Trophoblast cell (in vitro differentiated cells and primary cell): Measurements from ENCODE around the gene WWP2.

Experiments used
- DNase-seq, 2 donors: peaks; one replicate each; pipeline ENCODE4 v3.0.0-alpha.2; 2016
- H2AFZ ChIP-seq: 2 replicates; pipeline ENCODE4 v1.6.1; 2013; ENCODE audit warnings: low read length, moderate library complexity, mild to moderate bottlenecking; ENCODE audit not compliant: insufficient read depth, poor library complexity
- H2AK5ac ChIP-seq: 2 replicates; pipeline ENCODE4 v1.6.1; 2013; ENCODE audit warnings: mild to moderate bottlenecking, low read length
- H2BK120ac ChIP-seq: 2 replicates; pipeline ENCODE4 v1.6.1; 2013; ENCODE audit warnings: low read length, mild to moderate bottlenecking, moderate library complexity; ENCODE audit not compliant: insufficient read depth, poor library complexity
- H2BK12ac ChIP-seq: 2 replicates; pipeline ENCODE4 v1.6.1; 2013; ENCODE audit warnings: mild to moderate bottlenecking, low read length, moderate library complexity
- H2BK5ac ChIP-seq: 2 replicates; pipeline ENCODE4 v1.6.1; 2013; ENCODE audit warnings: low read length, low read depth, moderate library complexity, mild to moderate bottlenecking; ENCODE audit not compliant: poor library complexity
- H3K14ac ChIP-seq: 2 replicates; pipeline ENCODE4 v1.6.1; 2013; ENCODE audit warnings: mild to moderate bottlenecking, low read length
- H3K18ac ChIP-seq: 2 replicates; pipeline ENCODE4 v1.6.1; 2013; ENCODE audit warnings: mild to moderate bottlenecking, low read length
- H3K23ac ChIP-seq: 2 replicates; pipeline ENCODE4 v1.6.1; 2013; ENCODE audit warnings: low read length
- H3K27ac ChIP-seq: 2 replicates; pipeline ENCODE4 v1.5.1; 2013; ENCODE audit warnings: low read depth, mild to moderate bottlenecking, inconsistent platforms, low read length, moderate library complexity
- H3K27me3 ChIP-seq: 2 replicates; pipeline ENCODE4 v1.6.1; 2013; ENCODE audit warnings: inconsistent platforms, mild to moderate bottlenecking, low read length, moderate library complexity; ENCODE audit not compliant: insufficient read depth
- H3K36me3 ChIP-seq, 2 experiments: 1 replicate in 1 of 2; 2 replicates in 1 of 2; pipeline ENCODE4 v1.6.1; 2013; ENCODE audit warnings: low read length in 2 of 2, mild to moderate bottlenecking in 2 of 2, moderate library complexity in 1 of 2; ENCODE audit not compliant: insufficient read depth in 2 of 2, control insufficient read depth in 1 of 2
- H3K4ac ChIP-seq: 2 replicates; pipeline ENCODE4 v1.6.1; 2013; ENCODE audit warnings: low read depth, mild to moderate bottlenecking, low read length, moderate library complexity
- H3K4me1 ChIP-seq, 2 experiments: 1 replicate in 1 of 2; 2 replicates in 1 of 2; pipeline ENCODE4 v1.6.1; 2013; ENCODE audit warnings: low read length in 2 of 2, mild to moderate bottlenecking in 2 of 2, moderate library complexity in 1 of 2; ENCODE audit not compliant: insufficient read depth in 2 of 2, control insufficient read depth in 1 of 2
- H3K4me2 ChIP-seq: 2 replicates; pipeline ENCODE4 v1.6.1; 2013; ENCODE audit warnings: inconsistent platforms, mild to moderate bottlenecking, low read length, moderate library complexity
- H3K4me3 ChIP-seq: 2 replicates; pipeline ENCODE4 v1.5.1; 2013; ENCODE audit warnings: mild to moderate bottlenecking, low read depth, low read length, inconsistent platforms
- H3K79me1 ChIP-seq: one replicate; pipeline ENCODE4 v1.6.1; 2013; ENCODE audit warnings: low read length
- H3K79me2 ChIP-seq: 2 replicates; pipeline ENCODE4 v1.6.1; 2013; ENCODE audit warnings: low read length, mild to moderate bottlenecking; ENCODE audit not compliant: control insufficient read depth, insufficient read depth, poor library complexity
- H3K9ac ChIP-seq: 2 replicates; pipeline ENCODE4 v1.6.1; 2013; ENCODE audit warnings: mild to moderate bottlenecking, low read length
- H3K9me3 ChIP-seq: 2 replicates; pipeline ENCODE4 v1.6.1; 2013; ENCODE audit warnings: low read depth, mild to moderate bottlenecking, control low read depth, inconsistent platforms, low read length; ENCODE audit not compliant: insufficient read depth
- H4K12ac ChIP-seq: 2 replicates; pipeline ENCODE4 v1.6.1; 2013; ENCODE audit warnings: low read depth, mild to moderate bottlenecking, low read length, moderate library complexity
- H4K8ac ChIP-seq: 2 replicates; pipeline ENCODE4 v1.6.1; 2013; ENCODE audit warnings: low read depth, mild to moderate bottlenecking, low read length, moderate library complexity
- H4K91ac ChIP-seq: one replicate; pipeline ENCODE4 v1.6.1; 2013; ENCODE audit warnings: low read depth, mild to moderate bottlenecking, low read length, moderate library complexity
- WGBS: extraction: QIAGEN DNeasy Blood & Tissue Kit; methylation state at CpG from one replicate; pipeline ENCODE4 v1.1.7; 2013; ENCODE audit warnings: missing lambda C conversion rate; ENCODE audit not compliant: insufficient read length, insufficient coverage; ENCODE audit errors: extremely low coverage; 5-methylcytosine and 5-hydroxymethylcytosine counted together

Gene WWP2

GRCh38 chr16:69848637-69849545 lies 86.8 kb downstream of the WWP2 start:
- WGBS = no CpG with 5 or more reads among the region's 8 CpGs
- H4K8ac ChIP-seq = no peak overlapping the region
- no peak overlapping the region for H3K23ac ChIP-seq

DNA sequence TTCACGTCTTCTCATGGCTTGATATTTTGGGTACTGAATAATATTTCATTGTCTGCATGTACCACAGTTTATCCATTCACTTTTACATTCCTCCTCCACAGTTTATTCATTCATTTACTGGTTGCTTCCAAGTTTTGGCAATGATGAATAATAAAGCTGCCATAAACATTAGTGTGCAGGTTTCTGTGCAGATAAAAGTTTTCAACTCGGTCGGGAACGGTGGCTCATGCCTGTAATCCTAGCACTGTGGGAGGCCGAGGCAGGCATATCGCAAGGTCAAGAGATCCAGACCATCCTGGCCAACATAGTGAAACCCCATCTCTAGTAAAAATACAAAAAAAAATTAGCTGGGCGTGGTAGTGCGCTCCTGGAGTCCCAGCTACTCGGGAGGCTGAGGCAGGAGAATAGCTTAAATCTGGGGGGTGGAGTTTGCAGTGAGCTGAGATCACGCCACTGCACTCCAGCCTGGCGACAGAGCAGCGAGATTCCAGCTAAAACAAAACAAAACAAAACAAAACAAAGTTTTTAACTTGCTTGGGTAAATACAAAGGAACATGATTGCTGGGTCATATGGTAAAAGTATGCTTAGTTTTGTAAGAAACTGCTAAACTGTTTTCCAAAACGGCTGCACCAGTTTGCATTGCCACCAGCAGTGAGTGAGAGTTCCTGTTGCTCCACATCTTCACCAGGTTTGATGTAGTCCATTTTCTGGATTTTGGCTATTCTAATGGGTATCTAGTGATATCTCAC lies 89.5 kb downstream of the WWP2 start:
- Histone ChIP-seq H3K4me3 (no peak overlapping the region), H3K27me3 (no peaks in the 10 kb centered on the region), H3K23ac (no peak overlapping the region), H3K4ac (no peak overlapping the region), H2BK120ac (no peak overlapping the region), H3K9me3 (no peaks in the 10 kb centered on the region), H2BK12ac (no peak overlapping the region), H3K36me3 (no peaks in the 10 kb centered on the region), H3K4me2 (no peak overlapping the region), H3K14ac (no peak overlapping the region), H4K91ac (no peak overlapping the region), H3K79me2 (no peaks in the 10 kb centered on the region), H2AFZ (no peak overlapping the region), H3K27ac (no peak overlapping the region), H2AK5ac (no peak overlapping the region), H2BK5ac (no peak overlapping the region), H3K79me1 (no peaks in the 10 kb centered on the region), H3K9ac (no peak overlapping the region), H4K12ac (no peak overlapping the region), H3K4me1 (peaks cover 0 to 8% of the 10 kb centered on the region in 2 experiments), H4K8ac (no peak overlapping the region), H3K18ac (no peak overlapping the region)
- WGBS = no CpG with 5 or more reads among the region's 13 CpGs
- DNase-seq = peak in 1 of 2 donors; percentile 68

More at GRCh38 chr16:69848637-69849545, 86.8 kb downstream of the WWP2 start:
- no peaks in the 10 kb centered on the region for H3K27me3 ChIP-seq
- H4K91ac ChIP-seq = no peak overlapping the region
- no peak overlapping the region for H3K14ac ChIP-seq
- H3K4me2 ChIP-seq = no peak overlapping the region
- no peak overlapping the region for H2BK5ac ChIP-seq
- H2BK12ac ChIP-seq = no peak overlapping the region
- no peaks in the 10 kb centered on the region for H3K9me3 ChIP-seq
- no peak overlapping the region for H2AK5ac ChIP-seq
- peaks cover 0 to 8% of the 10 kb centered on the region in 2 experiments for H3K4me1 ChIP-seq
- no peak overlapping the region for H3K18ac ChIP-seq
- H4K12ac ChIP-seq = no peak overlapping the region
- H3K9ac ChIP-seq = no peak overlapping the region
- H3K79me2 ChIP-seq = no peaks in the 10 kb centered on the region
- DNase-seq = no peak
- no peak overlapping the region for H2BK120ac ChIP-seq
- no peaks in the 10 kb centered on the region for H3K36me3 ChIP-seq
- no peak overlapping the region for H3K4ac ChIP-seq
- no peak overlapping the region for H2AFZ ChIP-seq
- no peak overlapping the region for H3K27ac ChIP-seq
- H3K79me1 ChIP-seq = no peaks in the 10 kb centered on the region
- H3K4me3 ChIP-seq = no peak overlapping the region

- Histone ChIP-seq H2BK5ac (no peak overlapping the region), H3K9ac (no peak overlapping the region), H3K27ac (no peak overlapping the region), H3K9me3 (no peaks in the 10 kb centered on the region), H3K79me1 (no peaks in the 10 kb centered on the region), H3K4me3 (no peak overlapping the region), H3K23ac (no peak overlapping the region), H3K4me2 (no peak overlapping the region), H4K91ac (no peak overlapping the region), H2AFZ (no peak overlapping the region), H2AK5ac (no peak overlapping the region), H3K79me2 (no peaks in the 10 kb centered on the region), H4K8ac (no peak overlapping the region), H3K36me3 (no peaks in the 10 kb centered on the region), H2BK120ac (no peak overlapping the region), H3K4ac (no peak overlapping the region), H3K14ac (no peak overlapping the region), H3K4me1 (peaks cover 0 to 8% of the 10 kb centered on the region in 2 experiments), H4K12ac (no peak overlapping the region), H3K27me3 (no peaks in the 10 kb centered on the region), H3K18ac (no peak overlapping the region), H2BK12ac (no peak overlapping the region)
- no peak for DNase-seq
- WGBS = no CpG with 5 or more reads among the region's 4 CpGs
Measured at GRCh38 chr16:69852815-69853214, 90.7 kb downstream of the WWP2 start.

GRCh38 chr16:69853481-69853880 lies 91.3 kb downstream of the WWP2 start:
- H3K27ac ChIP-seq = no peak overlapping the region
- no peak overlapping the region for H3K18ac ChIP-seq
- no peaks in the 10 kb centered on the region for H3K79me1 ChIP-seq
- no CpG with 5 or more reads among the region's 6 CpGs for WGBS
- no peak overlapping the region for H2AFZ ChIP-seq
- H4K8ac ChIP-seq = no peak overlapping the region
- no peak overlapping the region for H3K9ac ChIP-seq
- H3K4ac ChIP-seq = no peak overlapping the region
- H3K4me1 ChIP-seq = peaks cover 0 to 8% of the 10 kb centered on the region in 2 experiments
- no peaks in the 10 kb centered on the region for H3K36me3 ChIP-seq
- H3K14ac ChIP-seq = no peak overlapping the region
- no peaks in the 10 kb centered on the region for H3K9me3 ChIP-seq
- H3K23ac ChIP-seq = no peak overlapping the region
- H3K27me3 ChIP-seq = no peaks in the 10 kb centered on the region
- DNase-seq = peak in 1 of 2 donors; percentile 49
- no peak overlapping the region for H2BK12ac ChIP-seq
- no peak overlapping the region for H2AK5ac ChIP-seq
- no peak overlapping the region for H2BK5ac ChIP-seq
- no peak overlapping the region for H2BK120ac ChIP-seq
- H3K4me2 ChIP-seq = no peak overlapping the region
- no peak overlapping the region for H4K91ac ChIP-seq
- no peak overlapping the region for H3K4me3 ChIP-seq
- no peak overlapping the region for H4K12ac ChIP-seq
- no peaks in the 10 kb centered on the region for H3K79me2 ChIP-seq
